ENCODE results near the gene PALS1. TPM values are rescaled to one million over a fixed set of nuclear protein-coding genes. Genes with fewer than 3 reads are reported as not detected.

Gene PALS1
- total RNA-seq, 1 donor from 2014 or later, result 26.1 TPM

- no peaks in the 10 kb centered on the region for H3K9me3 Mint-ChIP-seq
- no peak for DNase-seq (ENCODE audit: extremely low spot score, unreplicated experiment)
- H3K36me3 Mint-ChIP-seq, result no peaks in the 10 kb centered on the region
- H3K27me3 Mint-ChIP-seq, result no peaks in the 10 kb centered on the region
- no peak overlapping the region for H3K27ac Mint-ChIP-seq
- H3K4me1 Mint-ChIP-seq (ENCODE audit: unreplicated experiment), result no peaks in the 10 kb centered on the region
- no peak for TF ChIP-seq CTCF (conservative IDR thresholded peaks at IDR 0.05)
- H3K4me3 Mint-ChIP-seq, result no peak overlapping the region
These were observed 33.4 kb upstream of the PALS1 start for GRCh38 chr14:67207810-67208209.

GRCh38 chr14:67218126-67218525 is 23.1 kb upstream of the PALS1 start:
- H3K36me3 Mint-ChIP-seq, result no peaks in the 10 kb centered on the region

GRCh38 chr14:67221248-67221981 is 19.8 kb upstream of the PALS1 start:
- no peaks in the 10 kb centered on the region for H3K27me3 Mint-ChIP-seq
- no peak overlapping the region for H3K27ac Mint-ChIP-seq
- TF ChIP-seq CTCF (conservative IDR thresholded peaks at IDR 0.05), result no peak
- H3K36me3 Mint-ChIP-seq, result no peaks in the 10 kb centered on the region
- no peaks in the 10 kb centered on the region for H3K4me1 Mint-ChIP-seq (ENCODE audit: unreplicated experiment)
- H3K4me3 Mint-ChIP-seq, result no peak overlapping the region
- DNase-seq (ENCODE audit: extremely low spot score, unreplicated experiment), result no peak
- H3K9me3 Mint-ChIP-seq, result no peaks in the 10 kb centered on the region

More at GRCh38 chr14:67218126-67218525, 23.1 kb upstream of the PALS1 start:
- DNase-seq (ENCODE audit: extremely low spot score, unreplicated experiment), result no peak
- TF ChIP-seq CTCF (conservative IDR thresholded peaks at IDR 0.05), result no peak
- no peaks in the 10 kb centered on the region for H3K27me3 Mint-ChIP-seq
- H3K4me3 Mint-ChIP-seq, result no peak overlapping the region
- no peak overlapping the region for H3K27ac Mint-ChIP-seq
- no peaks in the 10 kb centered on the region for H3K4me1 Mint-ChIP-seq (ENCODE audit: unreplicated experiment)
- H3K9me3 Mint-ChIP-seq, result no peaks in the 10 kb centered on the region

DNA sequence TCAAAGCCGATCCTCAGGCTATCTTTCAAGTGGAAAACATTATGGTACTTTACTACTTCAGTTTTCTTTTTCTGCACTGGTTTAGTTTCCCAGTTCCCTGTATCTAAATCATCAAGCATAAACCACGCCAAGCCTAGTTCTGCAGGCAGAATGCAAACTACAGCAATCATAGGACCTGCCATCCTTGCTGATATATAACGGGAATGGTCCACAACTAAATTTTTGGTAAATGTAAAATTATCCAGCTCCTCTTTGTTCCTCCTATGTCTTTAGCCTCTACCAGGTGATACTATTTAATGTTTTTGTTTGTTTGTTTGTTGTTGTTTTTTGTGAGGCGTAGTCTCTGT is 19.3 kb upstream of the PALS1 start:
- H3K4me3 Mint-ChIP-seq, result no peak overlapping the region

DNA sequence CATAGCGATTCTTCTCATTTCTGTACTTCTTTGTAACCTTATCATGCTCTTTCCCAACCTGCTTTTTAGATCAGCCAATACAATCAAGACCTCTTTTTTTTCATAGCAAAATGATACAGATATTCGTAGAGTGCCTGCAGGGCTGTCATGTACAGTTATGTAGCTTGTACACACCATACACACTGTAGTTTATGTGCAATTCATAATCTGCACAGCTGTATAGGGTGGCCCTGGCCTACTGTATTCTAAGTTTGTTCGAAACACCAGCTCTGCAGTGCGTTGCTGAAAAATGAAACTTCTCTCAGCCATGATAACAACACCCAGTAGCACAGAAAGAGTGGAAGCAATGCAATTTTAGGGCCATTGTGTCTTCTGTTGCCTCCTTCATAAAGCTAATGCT is 15.7 kb upstream of the PALS1 start:
- H3K27ac Mint-ChIP-seq, result no peak overlapping the region
- H3K4me3 Mint-ChIP-seq, result no peak overlapping the region
- no peaks in the 10 kb centered on the region for H3K4me1 Mint-ChIP-seq (ENCODE audit: unreplicated experiment)
- no peak for DNase-seq (ENCODE audit: extremely low spot score, unreplicated experiment)
- H3K27me3 Mint-ChIP-seq, result no peaks in the 10 kb centered on the region
- H3K36me3 Mint-ChIP-seq, result no peaks in the 10 kb centered on the region
- H3K9me3 Mint-ChIP-seq, result no peaks in the 10 kb centered on the region
- no peak for TF ChIP-seq CTCF (conservative IDR thresholded peaks at IDR 0.05)

More for the DNA sequence above, 19.3 kb upstream of the PALS1 start:
- H3K27ac Mint-ChIP-seq, result no peak overlapping the region
- no peaks in the 10 kb centered on the region for H3K36me3 Mint-ChIP-seq
- no peaks in the 10 kb centered on the region for H3K27me3 Mint-ChIP-seq
- TF ChIP-seq CTCF (conservative IDR thresholded peaks at IDR 0.05), result no peak
- DNase-seq (ENCODE audit: extremely low spot score, unreplicated experiment), result no peak
- no peaks in the 10 kb centered on the region for H3K4me1 Mint-ChIP-seq (ENCODE audit: unreplicated experiment)
- H3K9me3 Mint-ChIP-seq, result no peaks in the 10 kb centered on the region

Data from type B pancreatic cell (in vitro differentiated cells).